Natural killer cell (primary cell): Measurements from ENCODE around the gene PAK6. TPM values are rescaled to one million over a fixed set of nuclear protein-coding genes. Genes with fewer than 3 reads are reported as not detected.

Experiments
- ATAC-seq, 3 donors: fragments of 150-1000 bp in 2 of 3; fragments of 200-7000 bp in 1 of 3; cut with Tn5 transposase; 1 replicate in 1 of 3; 2 replicates in 2 of 3; pipeline ENCODE4 v1.10.0; 2021; ENCODE audit warnings: mild to moderate bottlenecking in 2 of 3, moderate library complexity in 2 of 3
- DNase-seq, 2 donors: peaks; one replicate each; pipeline versions ENCODE4 v3.0.0 to v3.0.0-alpha.2; 2013 to 2021; ENCODE audit warnings: mixed read lengths in 1 of 2
- H3K27ac ChIP-seq: one replicate; pipeline ENCODE4 v1.5.1; 2013; ENCODE audit warnings: mild to moderate bottlenecking, low read length
- H3K27me3 ChIP-seq: one replicate; pipeline ENCODE4 v1.6.1; 2013; ENCODE audit warnings: low read length; ENCODE audit not compliant: control insufficient read depth, insufficient read depth
- H3K36me3 ChIP-seq: one replicate; pipeline ENCODE4 v1.6.1; 2013; ENCODE audit warnings: low read length; ENCODE audit not compliant: control insufficient read depth, insufficient read depth
- H3K4me1 ChIP-seq: one replicate; pipeline ENCODE4 v1.6.1; 2013; ENCODE audit warnings: low read length; ENCODE audit not compliant: control insufficient read depth, insufficient read depth
- H3K4me3 ChIP-seq: one replicate; pipeline ENCODE4 v1.5.1; 2013; ENCODE audit warnings: low read length
- H3K9me3 ChIP-seq: one replicate; pipeline ENCODE4 v1.6.1; 2013; ENCODE audit warnings: low read length; ENCODE audit not compliant: control insufficient read depth, insufficient read depth
- H3K27ac Mint-ChIP-seq, 2 donors: one replicate each; pipeline ENCODE4 v1.8.0; 2022; ENCODE audit warnings: mild to moderate bottlenecking in 2 of 2, mixed read lengths in 2 of 2, moderate library complexity in 1 of 2
- H3K27me3 Mint-ChIP-seq, 2 donors: one replicate each; pipeline ENCODE4 v1.8.0; 2022; ENCODE audit warnings: low read depth in 2 of 2, mixed read lengths in 2 of 2
- H3K36me3 Mint-ChIP-seq: one replicate; pipeline ENCODE4 v1.8.0; 2022; ENCODE audit warnings: mixed read lengths
- H3K4me1 Mint-ChIP-seq, 2 donors: one replicate each; pipeline ENCODE4 v1.8.0; 2022; ENCODE audit warnings: mixed read lengths in 2 of 2
- H3K4me3 Mint-ChIP-seq: one replicate; pipeline ENCODE4 v1.8.0; 2022; ENCODE audit warnings: mild to moderate bottlenecking, moderate library complexity, mixed read lengths
- H3K9me3 Mint-ChIP-seq, 2 donors: one replicate each; pipeline ENCODE4 v1.8.0; 2022; ENCODE audit warnings: mixed read lengths in 2 of 2
- WGBS: methylation state at CpG from one replicate; pipeline ENCODE4 v1.1.7; 2013; ENCODE audit warnings: missing lambda C conversion rate; ENCODE audit not compliant: insufficient coverage; 5-methylcytosine and 5-hydroxymethylcytosine counted together
- intact Hi-C: fragments of 100-400 bp; cut with micrococcal nuclease; formaldehyde crosslinking; loops from one replicate; pipeline ENCODE4 v1.14.2; 2022
- total RNA-seq, 4 donors: library from RNA; stranded (reverse); fragments of 120-200 nt in 1 of 4; gene quantifications; one replicate each; pipeline versions ENCODE4 v1.2.3 to v1.2.4, GENCODE V29; 2013 to 2022
- TF ChIP-seq, protein P1 (sequence below): fragments of 200-600 bp; IDR thresholded peaks from one replicate; pipeline ENCODE4 v1.8.0; 2022; ENCODE audit warnings: antibody characterized with exemption

The PAK6 gene
- total RNA-seq, 3 donors from 2014 or later (not counting 1 experiment from before 2014, with no cell fraction given) = 7.6 to 10.9 (median 7.9) TPM

DNA sequence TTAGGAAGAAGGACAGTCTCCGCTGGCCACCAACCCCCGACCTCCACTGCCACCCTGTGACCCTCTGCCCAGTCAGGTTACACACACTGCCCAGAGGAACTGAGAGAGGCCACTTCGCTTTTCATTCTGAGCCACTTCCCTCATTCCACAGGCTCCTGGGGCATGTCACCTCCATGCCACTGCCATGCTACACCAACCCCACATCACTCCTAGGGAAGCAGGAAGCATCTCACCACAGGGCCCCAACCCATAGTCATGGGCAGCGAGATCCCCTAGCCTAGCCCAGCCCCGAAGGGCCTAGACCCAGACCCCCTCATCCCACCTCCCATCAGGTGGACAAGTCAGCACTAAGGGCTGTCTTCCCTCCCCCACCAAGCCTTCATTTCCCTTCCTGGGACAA, 67.5 kb downstream of the PAK6 start:
- peak overlapping the region; percentile 95 for H3K4me3 Mint-ChIP-seq
- no peak for DNase-seq
- no peaks in the 10 kb centered on the region for H3K36me3 Mint-ChIP-seq
- peaks cover 52% of the 10 kb centered on the region for H3K4me1 ChIP-seq
- no peak for ATAC-seq
- TF ChIP-seq, protein P1, sequence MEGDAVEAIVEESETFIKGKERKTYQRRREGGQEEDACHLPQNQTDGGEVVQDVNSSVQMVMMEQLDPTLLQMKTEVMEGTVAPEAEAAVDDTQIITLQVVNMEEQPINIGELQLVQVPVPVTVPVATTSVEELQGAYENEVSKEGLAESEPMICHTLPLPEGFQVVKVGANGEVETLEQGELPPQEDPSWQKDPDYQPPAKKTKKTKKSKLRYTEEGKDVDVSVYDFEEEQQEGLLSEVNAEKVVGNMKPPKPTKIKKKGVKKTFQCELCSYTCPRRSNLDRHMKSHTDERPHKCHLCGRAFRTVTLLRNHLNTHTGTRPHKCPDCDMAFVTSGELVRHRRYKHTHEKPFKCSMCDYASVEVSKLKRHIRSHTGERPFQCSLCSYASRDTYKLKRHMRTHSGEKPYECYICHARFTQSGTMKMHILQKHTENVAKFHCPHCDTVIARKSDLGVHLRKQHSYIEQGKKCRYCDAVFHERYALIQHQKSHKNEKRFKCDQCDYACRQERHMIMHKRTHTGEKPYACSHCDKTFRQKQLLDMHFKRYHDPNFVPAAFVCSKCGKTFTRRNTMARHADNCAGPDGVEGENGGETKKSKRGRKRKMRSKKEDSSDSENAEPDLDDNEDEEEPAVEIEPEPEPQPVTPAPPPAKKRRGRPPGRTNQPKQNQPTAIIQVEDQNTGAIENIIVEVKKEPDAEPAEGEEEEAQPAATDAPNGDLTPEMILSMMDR = no peak
- no peaks in the 10 kb centered on the region for H3K27me3 Mint-ChIP-seq
- WGBS = 15% methylated on average over 4 of the region's 5 CpGs
- H3K4me1 Mint-ChIP-seq = peaks cover 51 to 62% of the 10 kb centered on the region in 2 donors
- peak overlapping the region; percentile 84 to 92 for H3K27ac Mint-ChIP-seq
- H3K9me3 Mint-ChIP-seq = no peaks in the 10 kb centered on the region
- H3K27me3 ChIP-seq = no peaks in the 10 kb centered on the region
- peak overlapping the region; percentile 86 for H3K4me3 ChIP-seq
- intact Hi-C loops = no loop called here
- H3K36me3 ChIP-seq = peaks cover 32% of the 10 kb centered on the region
- no peaks in the 10 kb centered on the region for H3K9me3 ChIP-seq
- H3K27ac ChIP-seq = peak overlapping the region; percentile 19

DNA sequence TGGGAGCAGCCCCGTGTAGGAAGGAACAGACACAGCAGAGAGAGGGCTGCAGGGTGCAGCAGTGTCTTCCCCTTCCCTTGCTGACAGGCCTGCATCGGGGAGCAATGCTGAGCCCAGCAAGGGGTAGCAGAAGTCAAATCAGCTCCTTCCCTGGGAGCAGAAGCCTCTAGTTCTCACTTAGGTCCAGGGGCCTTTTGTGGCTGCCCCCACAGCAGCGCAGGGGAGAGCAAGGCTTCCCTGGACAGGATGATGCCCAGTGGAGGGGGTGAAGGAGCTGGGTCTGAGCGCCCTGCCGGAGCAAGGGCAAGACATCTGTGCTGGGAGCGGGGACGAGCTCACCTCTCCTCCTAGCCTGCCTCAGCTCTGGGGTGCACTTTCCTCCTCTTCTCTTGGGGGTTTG, 68.0 kb downstream of the PAK6 start:
- DNase-seq (peak in 1 of 2 donors; percentile 42), ATAC-seq (no peak)
- WGBS = 2% methylated on average over 3 of the region's 7 CpGs
- H3K4me3 Mint-ChIP-seq = peak overlapping the region; percentile 95
- Histone ChIP-seq H3K9me3 (no peaks in the 10 kb centered on the region), H3K36me3 (peaks cover 26% of the 10 kb centered on the region), H3K4me1 (peaks cover 52% of the 10 kb centered on the region), H3K4me3 (peak overlapping the region; percentile 86), H3K27ac (peak overlapping the region; percentile 46), H3K27me3 (no peaks in the 10 kb centered on the region)
- no peaks in the 10 kb centered on the region for H3K36me3 Mint-ChIP-seq
- peak overlapping the region; percentile 84 to 92 for H3K27ac Mint-ChIP-seq
- intact Hi-C loops = no loop called here
- peaks cover 51 to 63% of the 10 kb centered on the region in 2 donors for H3K4me1 Mint-ChIP-seq
- no peaks in the 10 kb centered on the region for H3K9me3 Mint-ChIP-seq
- TF ChIP-seq, protein P1 = no peak
- no peaks in the 10 kb centered on the region for H3K27me3 Mint-ChIP-seq

DNA sequence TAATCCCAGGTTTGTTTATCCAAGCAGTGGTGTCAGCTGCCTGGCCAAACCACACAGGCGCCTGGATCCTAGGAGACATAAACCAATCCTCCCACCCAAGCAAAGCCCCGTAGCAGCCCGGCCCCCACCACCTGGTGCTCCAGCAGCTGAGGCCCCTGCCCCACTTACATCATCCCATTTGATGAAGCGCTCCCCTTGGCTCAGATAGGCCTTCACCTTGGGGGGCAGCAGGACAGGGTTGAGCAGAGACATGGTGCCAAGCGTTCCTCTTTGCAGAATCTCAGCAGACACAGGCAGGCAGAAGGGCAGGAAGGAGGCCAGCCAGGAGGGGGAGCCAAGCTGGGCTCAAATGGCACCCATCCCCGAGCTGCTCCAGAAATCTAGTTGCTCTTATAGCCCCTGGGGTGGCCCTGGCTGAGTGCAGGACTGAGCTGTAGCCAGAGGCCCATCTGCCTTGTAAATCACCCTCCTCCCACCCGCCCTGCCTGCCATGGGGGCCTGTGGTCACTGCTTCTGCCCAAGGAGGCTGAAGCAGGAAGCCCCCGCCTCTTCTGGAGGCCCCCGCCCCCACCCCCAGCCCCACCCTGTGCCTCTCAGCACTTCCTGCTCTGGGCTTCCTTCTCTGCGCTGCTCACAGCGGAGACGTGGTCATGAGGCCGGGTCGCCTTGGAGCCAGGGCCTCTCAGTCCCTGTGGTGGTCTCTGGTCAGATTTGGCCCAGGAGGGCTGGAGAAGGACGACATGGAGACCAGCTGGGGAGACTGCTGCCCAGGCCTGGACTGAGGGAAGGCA, 68.8 kb downstream of the PAK6 start, which contains the start of gene PLCB2:
Gene PLCB2 (minus strand): TSS at position 515 of the 791 bp plus-strand sequence. CDS start 263 bp downstream, at position 252.
- Mint-ChIP-seq H3K27ac (peak within 1 kb of the TSS; percentile 84 to 92), H3K36me3 (no peaks in the 10 kb centered on the region), H3K27me3 (no peaks in the 10 kb centered on the region), H3K4me1 (peaks cover 58 to 70% of the 10 kb centered on the region in 2 donors), H3K4me3 (peak within 1 kb of the TSS; percentile 95), H3K9me3 (no peaks in the 10 kb centered on the region)
- TF ChIP-seq, protein P1 = peak; percentile 62
- 2% methylated on average over 14 of the region's 15 CpGs for WGBS
- DNase-seq (peak; percentile 60 to 85), ATAC-seq (peak; percentile 78 to 85 (median 79))
- Histone ChIP-seq H3K4me3 (peak within 1 kb of the TSS; percentile 86), H3K27ac (peak within 1 kb of the TSS; percentile 89), H3K27me3 (no peaks in the 10 kb centered on the region), H3K36me3 (peaks cover 20% of the 10 kb centered on the region), H3K9me3 (no peaks in the 10 kb centered on the region), H3K4me1 (peaks cover 56% of the 10 kb centered on the region)
- intact Hi-C loops = loop anchor here (1.0 kb wide), 1 partner anchor 14 kb away; no protein-coding TSS in a partner anchor
